ENCODE data around the gene SLC43A2. TPM values are rescaled to one million over a fixed set of nuclear protein-coding genes. Genes with fewer than 3 reads are reported as not detected.

The SLC43A2 gene
- total RNA-seq, 1 experiment from 2014 or later: 12.6 TPM

GRCh38 chr17:1636732-1637285 lies 8.2 kb upstream of the SLC43A2 start:
- Histone ChIP-seq H3K4me2 (ENCODE audit: low read length) (no peak overlapping the region), H2AFZ (ENCODE audit: low read depth, low read length, poor library complexity, severe bottlenecking) (no peak overlapping the region), H3K36me3 (ENCODE audit: control insufficient read depth in 1 of 2, insufficient read depth in 2 of 2, low read length in 2 of 2) (no peaks in the 10 kb centered on the region), H4K20me1 (ENCODE audit: insufficient read depth) (no peaks in the 10 kb centered on the region), H3K9ac (ENCODE audit: low read length) (no peak overlapping the region), H3K27ac (ENCODE audit: low read depth, low read length) (no peak overlapping the region), H3K4me1 (ENCODE audit: control insufficient read depth in 1 of 2, insufficient read depth in 2 of 2, low read length in 2 of 2) (peaks cover 0 to 4% of the 10 kb centered on the region in 2 experiments; a peak in 1 of 4 replicates), H3K9me2 (ENCODE audit: insufficient read depth) (no peaks in the 10 kb centered on the region), H3K4me3 (replicated peaks in 1 of 2; ENCODE audit: low read depth in 1 of 2, low read length in 2 of 2) (no peak overlapping the region), H3K27me3 (ENCODE audit: insufficient read depth, low read length) (no peaks in the 10 kb centered on the region), H3K9me3 (ENCODE audit: control insufficient read depth in 1 of 2, insufficient read depth in 1 of 2, low read depth in 1 of 2, low read length in 2 of 2) (no peaks in the 10 kb centered on the region), H3K79me2 (ENCODE audit: insufficient read depth, low read length) (no peaks in the 10 kb centered on the region)
- no peak for ATAC-seq
- CTCF ChIA-PET: interaction anchor here (1.4 kb wide), 1 partner anchor 12 kb away, joined by 3 read pairs; no protein-coding TSS in a partner anchor
- intact Hi-C loops (cut with micrococcal nuclease): loop anchor here (10.0 kb wide), 1 partner anchor 152 kb away; no protein-coding TSS in a partner anchor
- TF ChIP-seq YY1 (IDR thresholded peaks at IDR 0.05; ENCODE audit: extremely low read depth, insufficient replicate concordance, low read depth, low read length) (no peak), TCF7L2 (IDR thresholded peaks at IDR 0.05; ENCODE audit: borderline replicate concordance, extremely low read depth, insufficient read depth, insufficient read length) (no peak)
- POLR2A ChIA-PET: no interaction called here
- no peak for DNase-seq (ENCODE audit: low read depth, low spot score)
- no TSS peak for BruUV-seq (replicated peaks)
- RAD21 ChIA-PET (ENCODE audit: low non-redundant PET in 1 of 2, low total read pairs in 2 of 2, uncharacterized antibody in 2 of 2, unreplicated experiment in 2 of 2): no interaction called here

GRCh38 chr17:1635675-1636465 lies 7.2 kb upstream of the SLC43A2 start:
- ChIA-PET CTCF (no interaction called here), RAD21 (ENCODE audit: low non-redundant PET in 1 of 2, low total read pairs in 2 of 2, uncharacterized antibody in 2 of 2, unreplicated experiment in 2 of 2) (interaction anchor here in 1 of 2 experiments (0.7 kb wide), 1 partner anchor 578 kb away, joined by 4 read pairs; no protein-coding TSS in a partner anchor), POLR2A (no interaction called here)
- no peak overlapping the region for H3K27ac ChIP-seq (ENCODE audit: low read depth, low read length)
- H3K9me2 ChIP-seq (ENCODE audit: insufficient read depth): no peaks in the 10 kb centered on the region
- intact Hi-C loops (cut with micrococcal nuclease): loop anchor here (10.0 kb wide), 1 partner anchor 151 kb away; no protein-coding TSS in a partner anchor
- H3K4me3 ChIP-seq (replicated peaks in 1 of 2; ENCODE audit: low read depth in 1 of 2, low read length in 2 of 2): no peak overlapping the region
- ATAC-seq (no peak), DNase-seq (ENCODE audit: low read depth, low spot score) (no peak)
- no peaks in the 10 kb centered on the region for H3K27me3 ChIP-seq (ENCODE audit: insufficient read depth, low read length)
- H3K36me3 ChIP-seq (ENCODE audit: control insufficient read depth in 1 of 2, insufficient read depth in 2 of 2, low read length in 2 of 2): no peaks in the 10 kb centered on the region
- peaks cover 0 to 4% of the 10 kb centered on the region in 2 experiments; a peak in 2 of 4 replicates for H3K4me1 ChIP-seq (ENCODE audit: control insufficient read depth in 1 of 2, insufficient read depth in 2 of 2, low read length in 2 of 2)
- no peak overlapping the region for H2AFZ ChIP-seq (ENCODE audit: low read depth, low read length, poor library complexity, severe bottlenecking)
- no peak overlapping the region for H3K4me2 ChIP-seq (ENCODE audit: low read length)
- H4K20me1 ChIP-seq (ENCODE audit: insufficient read depth): no peaks in the 10 kb centered on the region
- H3K79me2 ChIP-seq (ENCODE audit: insufficient read depth, low read length): no peaks in the 10 kb centered on the region
- no peak overlapping the region for H3K9ac ChIP-seq (ENCODE audit: low read length)
- BruUV-seq (replicated peaks): no TSS peak
- no peaks in the 10 kb centered on the region for H3K9me3 ChIP-seq (ENCODE audit: control insufficient read depth in 1 of 2, insufficient read depth in 1 of 2, low read depth in 1 of 2, low read length in 2 of 2)
- TF ChIP-seq SRF (IDR thresholded peaks at IDR 0.05; ENCODE audit: low read depth) (no peak), EGR1 (IDR thresholded peaks at IDR 0.05; ENCODE audit: low read depth) (no peak), CBX3 (IDR thresholded peaks at IDR 0.05; ENCODE audit: low read depth) (no peak), RAD21 (IDR thresholded peaks at IDR 0.05; ENCODE audit: low read depth) (no peak), EZH2phosphoT487 (IDR thresholded peaks at IDR 0.05; ENCODE audit: borderline replicate concordance) (no peak), CTCF (IDR thresholded peaks at IDR 0.05 in 2 of 3, conservative IDR thresholded peaks at IDR 0.05 in 1 of 3; ENCODE audit: borderline replicate concordance in 1 of 3, insufficient read depth in 1 of 3, low read depth in 2 of 3, low read length in 2 of 3) (no peak), FOSL1 (IDR thresholded peaks at IDR 0.05; ENCODE audit: low read depth) (no peak), CEBPB (IDR thresholded peaks at IDR 0.05; ENCODE audit: low read depth) (no peak), ELF1 (IDR thresholded peaks at IDR 0.05; ENCODE audit: borderline replicate concordance, low read depth) (no peak), ATF3 (IDR thresholded peaks at IDR 0.05) (no peak), ZBTB33 (IDR thresholded peaks at IDR 0.05; ENCODE audit: extremely low read depth, insufficient replicate concordance, low read length) (no peak), ZFX (IDR thresholded peaks at IDR 0.05) (no peak), SP1 (IDR thresholded peaks at IDR 0.05; ENCODE audit: low read depth) (no peak)
